ENCODE measurements around the gene GPR78.

The GPR78 gene

DNA sequence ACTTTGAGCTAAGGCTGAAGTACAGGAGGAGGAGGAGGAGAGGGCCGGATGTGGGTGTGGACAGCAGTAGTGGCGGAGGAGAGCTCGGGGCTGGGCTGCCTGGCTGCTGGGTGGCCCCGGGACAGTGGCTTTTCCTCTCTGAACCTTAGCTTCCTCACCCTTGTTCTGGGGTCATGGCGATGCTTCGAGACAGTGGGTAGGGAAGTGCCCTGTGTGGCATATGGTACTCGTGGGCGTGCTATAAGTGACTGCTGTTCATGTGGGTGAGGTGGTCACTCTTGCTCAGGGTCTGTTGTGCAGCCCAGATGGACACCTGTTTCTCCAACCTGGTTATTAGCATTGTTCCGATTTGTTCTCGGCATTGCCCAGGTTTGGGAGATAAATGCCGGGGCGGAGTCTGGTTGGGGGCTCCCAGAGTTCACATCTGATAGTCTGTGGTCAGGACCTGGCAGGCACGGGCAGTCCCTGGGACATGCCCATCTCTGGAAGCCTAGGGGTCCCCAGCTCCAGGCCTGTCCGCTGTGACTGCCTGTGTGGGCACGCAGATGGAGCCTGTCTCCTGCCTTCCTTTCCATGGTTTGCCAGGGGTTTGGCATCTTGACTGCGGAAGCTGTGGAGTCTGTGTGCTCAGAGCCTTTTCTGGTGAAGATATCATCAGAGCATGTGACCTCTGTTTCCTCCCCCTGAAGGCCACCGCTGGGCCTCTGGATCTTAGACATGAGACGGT is 7.4 kb downstream of the GPR78 start:
- no peak for DNase-seq

DNA sequence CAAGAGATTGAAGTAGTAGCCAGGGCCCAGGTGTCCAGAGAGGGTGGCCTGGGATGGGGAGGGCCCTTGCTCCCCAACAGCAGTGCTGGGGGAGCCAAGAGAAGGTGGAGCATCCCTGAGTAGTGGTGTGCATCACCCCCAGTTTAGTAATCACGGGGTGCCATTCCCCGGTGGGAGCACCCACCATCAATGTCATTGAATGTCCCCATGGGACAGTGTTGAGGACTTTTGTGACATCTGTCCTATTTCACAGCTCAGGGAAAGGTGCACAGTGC is 7.9 kb downstream of the GPR78 start:
- DNase-seq, result no peak

DNA sequence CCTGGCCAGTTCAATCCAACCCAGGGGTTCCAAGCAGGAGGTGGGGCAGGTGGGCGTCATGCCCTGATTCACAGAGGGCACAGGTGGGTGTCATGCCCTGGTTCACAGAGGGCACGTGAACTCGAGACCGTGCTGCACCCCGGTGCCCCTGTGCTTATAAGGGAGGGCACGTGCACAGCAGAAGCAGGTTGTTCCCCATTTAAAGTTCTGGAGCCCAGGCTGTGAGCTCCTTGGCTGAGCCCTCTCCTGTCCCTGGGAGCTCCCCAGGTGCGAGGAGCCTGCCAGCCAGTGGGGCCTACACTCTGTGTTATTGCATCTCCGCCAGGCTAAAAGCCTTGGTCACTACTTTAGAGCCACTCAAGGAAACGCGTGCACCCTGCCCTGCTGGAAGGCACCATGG is 9.1 kb downstream of the GPR78 start:
- DNase-seq, result no peak

DNA sequence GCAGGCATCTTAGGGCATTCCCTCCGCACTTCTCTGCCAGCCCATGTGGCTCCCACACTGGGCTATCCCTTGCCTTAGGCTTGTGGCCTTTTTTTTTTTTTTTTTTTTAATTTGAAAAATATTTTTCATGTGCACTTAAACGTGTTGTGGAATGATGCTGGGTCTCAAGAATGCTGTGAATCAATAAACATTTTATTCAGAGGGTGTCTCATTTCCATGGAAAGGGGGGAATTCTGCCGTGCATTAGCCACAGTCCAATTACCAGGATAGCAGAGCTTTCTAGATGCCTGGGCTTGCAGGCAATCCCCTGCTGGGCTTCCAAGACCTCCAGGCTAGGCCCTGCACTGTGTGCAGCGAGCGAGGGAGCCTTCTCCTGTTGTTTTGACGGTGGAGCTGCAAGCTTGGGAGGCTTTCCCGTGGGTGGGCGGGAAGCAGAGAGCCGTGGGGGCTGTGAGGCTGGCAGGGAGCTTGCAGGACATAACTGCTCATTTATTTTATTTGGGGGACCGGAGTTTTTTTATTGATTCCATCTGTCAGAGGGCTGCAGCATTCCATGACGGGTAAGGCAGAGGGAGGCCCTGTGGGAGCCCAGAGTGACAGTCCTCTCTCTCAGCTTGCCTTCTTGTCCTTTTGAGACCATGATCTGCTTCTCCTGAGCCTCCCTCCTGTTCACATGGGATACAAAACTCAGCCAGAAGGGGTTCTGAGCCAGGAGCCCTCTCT is 9.8 kb downstream of the GPR78 start:
- no peak for DNase-seq

DNA sequence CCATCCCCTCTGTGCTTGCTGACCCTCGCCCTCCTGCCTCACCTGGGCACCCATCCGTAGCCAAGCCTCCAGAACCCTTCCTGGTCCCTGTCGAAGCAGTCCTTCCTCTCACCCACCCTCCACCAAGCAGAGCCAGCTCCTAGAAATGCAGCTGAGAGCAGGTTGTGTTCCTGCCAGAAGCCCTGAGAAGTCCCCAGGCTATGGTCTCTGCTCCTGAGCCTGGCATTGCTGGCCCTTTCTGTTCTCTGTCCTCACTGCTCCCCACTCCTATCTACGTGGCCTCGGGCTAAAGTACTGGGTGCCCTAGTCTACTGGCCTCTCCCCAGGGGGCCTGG is 10.3 kb downstream of the GPR78 start:
- no peak for DNase-seq

DNA sequence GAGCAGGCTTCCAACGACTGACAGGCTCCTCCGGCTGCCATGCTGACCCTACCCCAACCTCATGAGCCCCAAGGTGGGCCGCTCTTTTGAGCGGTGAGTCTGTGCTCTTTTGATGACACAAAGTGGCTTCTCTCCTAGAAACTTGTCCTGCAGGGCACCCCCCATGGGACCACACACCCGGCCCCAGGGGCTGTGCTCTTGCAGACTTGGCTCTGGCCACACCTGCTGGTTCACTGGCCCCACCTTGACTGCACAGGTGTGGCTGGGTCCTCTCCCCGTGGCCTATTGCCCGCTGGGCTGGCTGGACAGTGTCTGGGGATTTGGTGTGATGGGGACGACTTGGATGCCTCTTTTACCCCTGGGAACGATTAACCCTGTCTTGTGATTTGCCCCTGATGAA is 10.9 kb downstream of the GPR78 start:
- DNase-seq, result no peak

DNA sequence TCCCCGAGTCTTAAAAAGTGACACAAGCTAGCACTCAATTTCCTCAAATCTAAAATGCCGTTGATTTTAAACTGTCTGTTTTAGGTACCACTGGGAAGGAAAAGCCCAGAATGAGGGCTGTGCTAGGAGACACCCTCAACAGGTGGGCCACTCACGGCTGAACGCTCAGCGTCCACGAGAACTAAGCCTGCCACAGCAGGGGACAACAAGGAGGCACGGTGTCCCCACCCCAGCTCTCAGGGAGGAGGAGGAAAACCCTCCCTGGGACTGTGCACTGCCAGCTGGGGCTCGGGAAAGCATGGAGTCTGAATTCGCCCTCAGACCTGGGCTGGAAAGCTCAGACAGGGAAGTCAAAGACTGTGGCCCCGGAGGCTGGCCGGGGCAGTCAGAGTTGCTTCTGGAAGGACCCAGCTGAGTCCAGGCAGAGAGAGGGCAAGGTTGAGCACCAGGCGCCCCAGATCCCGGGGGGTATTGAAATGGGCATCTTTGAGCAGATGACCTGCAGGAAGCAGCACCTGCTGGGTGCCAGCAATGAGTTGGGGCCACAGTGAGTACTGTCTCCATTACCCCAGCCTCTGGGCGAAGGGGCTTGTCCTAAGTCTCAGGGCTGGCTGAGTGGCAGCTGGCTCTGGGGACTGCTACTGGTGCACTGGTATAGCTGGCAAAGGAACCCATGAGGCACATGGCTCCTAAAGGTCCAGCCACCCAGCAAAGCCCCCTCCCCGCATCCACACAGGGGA is 11.6 kb downstream of the GPR78 start:
- DNase-seq, result no peak

DNA sequence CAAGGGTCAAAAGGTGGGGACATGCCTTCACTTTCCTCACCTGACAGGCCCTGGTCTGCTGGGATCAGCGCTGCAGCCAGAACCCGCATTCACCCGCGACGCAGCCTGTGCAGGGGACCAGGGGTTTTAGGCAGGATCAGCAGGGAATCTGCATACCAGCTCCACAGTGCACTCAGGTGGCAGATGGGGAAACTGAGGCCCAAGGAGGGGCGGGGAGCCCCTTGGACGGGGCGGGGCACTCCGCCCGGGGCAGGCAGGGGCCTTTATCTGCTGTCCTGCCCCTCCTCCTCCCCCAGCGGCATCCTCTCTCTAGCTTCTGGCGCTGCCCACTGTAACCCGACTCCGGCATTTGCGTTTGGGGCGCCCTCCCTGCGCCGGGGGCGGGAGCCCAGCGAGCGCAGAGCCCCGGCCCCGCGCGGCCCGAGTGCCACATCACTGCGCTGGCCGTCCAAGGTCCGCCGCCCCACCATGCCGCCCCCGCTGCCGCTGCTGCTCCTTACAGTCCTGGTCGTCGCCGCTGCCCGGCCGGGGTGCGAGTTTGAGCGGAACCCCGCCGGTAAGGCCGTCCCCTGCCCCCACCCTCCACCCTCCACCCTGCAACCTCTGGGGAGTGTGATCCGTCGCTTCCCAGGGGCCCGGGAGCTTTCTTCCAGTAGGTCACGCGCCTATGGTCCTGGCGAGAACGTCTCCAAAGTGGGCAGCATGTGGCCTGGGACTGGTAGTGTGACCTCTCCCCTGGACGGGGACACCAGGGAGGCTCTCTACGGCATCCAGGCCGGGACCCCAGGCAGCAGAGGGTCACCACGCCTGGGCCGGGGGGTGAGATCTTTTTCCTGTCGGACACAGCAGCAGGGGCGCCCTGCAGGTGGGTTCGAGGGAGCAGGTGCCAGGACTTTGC is 12.4 kb downstream of the GPR78 start, which contains the start of gene CPZ:
TSS of gene CPZ (plus strand) at position 400 of the 898 bp plus-strand sequence. CDS start at position 469, 69 bp downstream.
- DNase-seq, result no peak

DNA sequence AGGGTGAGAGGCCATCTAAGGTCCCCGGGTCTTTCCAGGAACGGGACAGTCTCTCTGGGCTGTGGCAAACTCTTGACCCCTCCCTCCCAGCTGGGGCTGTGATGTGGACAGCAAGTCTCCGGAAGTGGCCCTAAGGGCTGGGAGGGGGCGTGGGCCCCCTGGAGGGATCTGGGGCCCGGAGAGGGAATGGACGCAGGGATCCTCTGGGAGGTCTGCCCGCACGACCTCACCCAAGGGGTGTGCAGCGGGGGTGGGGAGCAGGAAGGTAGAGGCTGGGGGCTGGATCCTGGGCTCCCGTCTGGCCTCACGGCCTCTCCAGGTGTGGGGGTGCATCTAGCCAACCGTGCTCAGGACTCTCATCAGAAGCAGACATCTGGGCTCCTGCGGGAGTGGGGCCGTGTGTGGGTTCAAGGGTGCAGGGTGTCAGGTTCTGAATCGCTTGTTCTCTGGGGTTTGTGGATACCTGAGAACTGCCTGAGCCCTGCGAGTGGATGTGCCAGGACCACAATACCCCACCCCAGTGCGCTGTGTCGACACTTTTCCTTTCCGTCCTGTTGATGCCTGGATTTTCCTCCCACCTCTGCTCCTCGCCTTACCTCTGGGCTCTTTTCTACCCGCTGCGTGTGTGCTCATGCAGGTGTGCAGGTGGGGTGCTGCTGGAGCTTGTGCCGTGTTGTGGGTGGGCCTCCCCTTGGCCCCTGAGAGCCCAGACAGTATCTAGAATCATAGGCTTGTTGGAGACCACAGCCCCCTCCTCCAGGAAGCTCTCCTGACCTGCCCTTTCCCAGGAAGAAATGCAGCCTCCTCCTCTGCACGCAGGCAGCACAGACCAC is 13.3 kb downstream of the GPR78 start:
- DNase-seq, result no peak

DNA sequence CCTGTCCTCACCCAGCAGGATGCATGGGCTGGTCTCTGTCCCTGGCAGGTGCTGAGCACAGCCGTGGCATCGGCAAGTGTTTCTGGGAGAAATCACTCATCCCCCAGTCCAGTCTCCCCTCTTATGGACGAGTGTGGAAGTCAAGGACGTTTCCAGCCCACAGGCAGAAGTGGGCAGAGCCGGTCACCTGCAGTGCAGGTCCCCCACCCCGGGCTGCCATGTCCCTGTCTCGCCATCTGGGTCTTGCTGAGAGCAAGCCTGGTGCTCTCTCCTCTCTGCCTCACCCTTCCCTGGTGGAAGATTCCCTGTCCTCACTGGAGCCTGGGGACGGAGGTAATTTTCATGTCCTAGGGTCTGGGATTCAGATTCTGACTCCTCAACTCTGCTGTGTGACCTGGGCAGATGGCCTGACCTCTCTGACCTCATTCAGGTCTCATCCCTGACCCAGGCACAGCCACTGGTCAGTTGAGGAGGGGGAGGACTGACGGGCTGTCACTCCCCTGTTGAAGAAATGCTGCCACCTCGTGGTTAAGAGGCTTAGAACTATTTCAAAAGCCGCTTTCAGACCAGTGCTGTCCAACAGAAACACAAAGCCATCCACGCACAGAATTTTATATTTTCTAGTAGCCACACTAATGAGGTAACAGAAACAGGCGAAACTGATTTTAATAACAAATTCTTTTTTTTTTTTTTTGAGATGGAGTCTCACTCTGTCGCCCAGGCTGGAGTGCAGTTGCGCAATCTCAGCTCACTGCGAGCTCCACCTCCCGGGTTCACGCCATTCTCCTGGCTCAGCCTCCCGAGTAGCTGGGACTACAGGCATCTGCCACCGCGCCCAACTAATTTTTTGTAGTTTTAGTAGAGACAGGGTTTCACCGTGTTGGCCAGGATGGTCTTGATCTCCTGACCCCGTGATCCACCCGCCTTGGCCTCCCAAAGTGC is 14.2 kb downstream of the GPR78 start:
- peak; percentile 61 for DNase-seq

DNA sequence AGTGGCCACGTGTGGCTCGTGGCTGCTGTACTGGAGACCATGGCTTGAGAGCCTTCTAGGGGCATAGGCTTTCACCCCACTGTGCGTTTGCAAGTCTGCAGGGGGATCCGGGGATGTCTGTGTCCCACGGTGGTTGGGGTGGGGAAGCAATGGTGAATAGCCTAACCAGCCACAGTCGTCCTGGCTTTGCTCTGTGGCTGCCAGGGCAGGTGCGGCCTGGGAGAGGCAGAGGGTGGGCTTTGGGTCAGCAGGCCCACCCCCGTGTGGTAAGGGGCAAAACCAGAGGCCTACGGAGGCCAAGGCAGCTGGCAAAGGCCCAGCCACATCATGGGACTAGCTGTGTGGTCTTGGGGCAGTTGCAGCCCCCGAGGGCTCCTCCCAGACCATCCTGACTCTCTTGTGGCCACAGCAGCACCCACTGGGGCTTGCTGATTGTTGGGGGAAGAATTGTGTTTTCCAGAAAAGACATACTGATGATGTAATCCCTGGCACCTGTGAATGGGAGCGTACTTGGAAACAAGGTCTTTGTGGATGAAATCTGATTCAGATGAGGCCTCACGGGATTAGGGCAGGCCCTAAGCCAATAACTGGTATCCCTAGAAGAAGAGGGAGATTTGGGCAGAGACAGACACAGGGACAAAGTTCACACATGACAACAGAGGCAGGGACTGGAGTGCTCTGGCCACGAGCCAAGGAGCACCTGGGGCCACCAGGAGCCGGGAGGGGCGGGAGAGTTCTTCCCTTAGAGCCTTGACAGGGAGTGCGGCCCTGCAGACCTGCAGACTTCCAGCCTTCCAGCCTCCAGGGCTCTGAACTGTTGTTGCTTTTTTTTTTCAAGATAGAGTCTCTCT is 15.3 kb downstream of the GPR78 start:
- no peak for DNase-seq

DNA sequence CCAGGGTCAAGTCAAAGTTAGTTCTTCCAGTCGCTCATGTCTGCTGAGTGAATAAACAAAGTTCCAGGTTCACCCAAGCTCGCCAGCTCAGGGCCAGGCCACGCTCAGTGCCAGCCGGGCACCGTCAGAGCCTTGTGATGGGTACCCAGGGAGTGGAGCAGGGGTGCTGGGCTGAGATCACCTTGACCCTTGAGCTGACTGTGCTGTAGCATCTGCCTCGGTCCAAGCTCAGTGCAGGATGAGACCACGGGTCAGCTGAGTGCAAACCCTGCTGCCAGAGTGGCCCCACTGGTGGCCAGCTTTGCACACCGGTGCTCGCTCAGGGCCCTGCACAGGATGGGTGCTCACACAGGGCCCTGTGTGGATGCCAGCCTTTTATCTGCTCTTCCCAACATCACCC is 16.7 kb downstream of the GPR78 start:
- no peak for DNase-seq

DNA sequence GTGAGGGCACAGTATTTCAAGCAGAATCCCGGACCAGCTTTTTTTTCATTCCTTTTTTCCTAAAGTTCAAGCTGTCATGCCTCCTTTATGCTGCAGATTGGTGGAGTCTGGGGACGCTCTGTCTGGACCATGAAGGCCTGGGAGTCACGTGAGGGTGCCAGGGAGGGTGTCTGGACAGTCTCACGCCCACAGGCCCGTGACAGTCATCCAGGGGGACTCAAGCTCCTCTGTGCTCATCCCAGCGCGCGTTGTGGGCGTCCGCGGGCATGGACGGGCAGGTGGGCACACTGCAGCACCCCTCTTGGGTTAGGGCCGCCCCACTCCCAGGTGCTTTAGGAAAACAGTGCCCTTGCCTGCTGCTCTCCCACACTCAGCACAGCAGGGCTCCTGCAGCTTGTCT is 17.1 kb downstream of the GPR78 start:
- DNase-seq, result no peak

DNA sequence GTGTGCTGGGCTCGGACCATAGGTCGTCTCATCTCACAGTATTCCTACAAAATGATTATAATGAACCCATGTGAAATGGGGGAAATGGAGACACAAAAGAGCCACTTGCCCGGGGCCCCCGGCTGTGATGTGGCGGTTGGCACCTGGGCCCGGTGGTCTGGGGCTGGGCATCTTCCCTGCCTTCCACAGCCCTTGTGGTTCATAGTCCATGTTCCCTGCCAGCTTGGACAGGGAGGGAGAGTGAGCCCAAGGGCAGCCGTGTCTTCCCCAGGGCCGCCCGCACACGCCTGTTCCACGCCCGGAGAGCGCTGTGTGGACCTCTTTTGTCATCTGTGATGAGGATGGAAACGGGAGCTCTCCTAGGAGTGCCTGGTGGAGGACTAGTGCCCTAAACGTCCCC is 17.6 kb downstream of the GPR78 start:
- no peak for DNase-seq

DNA sequence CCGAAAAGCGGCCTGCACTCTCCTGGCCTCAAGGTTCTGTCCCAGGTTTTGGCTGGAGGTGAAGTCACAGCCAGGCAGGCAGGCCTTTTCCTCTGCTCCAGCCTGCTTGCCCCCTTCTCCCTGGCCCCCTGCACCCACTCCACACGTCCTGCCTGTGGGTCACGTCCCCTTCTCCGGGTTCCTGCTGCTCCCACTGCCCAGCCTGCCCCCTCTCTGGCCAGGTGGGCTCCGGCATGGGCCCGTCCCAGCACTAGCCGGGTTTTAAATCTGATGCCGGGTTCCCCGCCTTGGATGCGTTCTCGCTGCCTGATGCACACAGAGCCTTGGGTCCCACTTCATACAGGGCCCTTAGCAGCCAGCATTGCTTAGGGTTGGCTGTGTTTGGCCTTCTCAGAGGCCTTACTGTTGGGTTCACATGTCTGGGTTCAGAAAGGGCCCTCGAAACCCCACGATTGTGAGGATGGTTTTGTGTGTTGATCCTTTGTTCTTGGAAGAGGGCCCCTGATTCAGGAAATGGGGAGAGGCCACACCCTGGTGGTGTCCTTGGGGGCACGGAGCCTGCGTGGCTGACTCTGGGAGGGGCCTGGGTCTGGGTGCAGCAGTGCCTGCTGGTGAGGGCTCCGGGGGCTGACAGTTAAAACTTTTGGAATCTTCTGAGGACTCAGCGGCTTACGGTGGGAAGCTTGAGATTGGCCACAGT is 18.3 kb downstream of the GPR78 start:
- no peak for DNase-seq

DNA sequence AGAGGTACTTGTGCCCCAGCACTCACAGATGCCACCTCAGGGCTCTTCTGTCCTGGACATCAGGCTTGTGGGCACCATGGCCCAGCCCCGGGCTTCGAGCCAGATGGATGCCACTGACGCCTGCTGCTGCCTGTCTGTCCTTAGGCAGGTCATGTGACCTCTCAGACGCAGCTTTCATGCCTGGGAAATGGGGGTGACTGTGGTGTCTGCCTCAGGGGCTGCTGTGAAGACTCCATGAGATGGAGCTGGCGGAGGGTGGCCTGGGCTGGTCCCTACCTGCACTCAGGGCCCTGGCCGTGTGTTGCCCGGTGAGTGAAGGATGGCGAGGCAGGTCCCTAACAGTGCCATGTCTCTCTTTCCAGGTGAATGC is 18.9 kb downstream of the GPR78 start:
- DNase-seq, result no peak

DNA sequence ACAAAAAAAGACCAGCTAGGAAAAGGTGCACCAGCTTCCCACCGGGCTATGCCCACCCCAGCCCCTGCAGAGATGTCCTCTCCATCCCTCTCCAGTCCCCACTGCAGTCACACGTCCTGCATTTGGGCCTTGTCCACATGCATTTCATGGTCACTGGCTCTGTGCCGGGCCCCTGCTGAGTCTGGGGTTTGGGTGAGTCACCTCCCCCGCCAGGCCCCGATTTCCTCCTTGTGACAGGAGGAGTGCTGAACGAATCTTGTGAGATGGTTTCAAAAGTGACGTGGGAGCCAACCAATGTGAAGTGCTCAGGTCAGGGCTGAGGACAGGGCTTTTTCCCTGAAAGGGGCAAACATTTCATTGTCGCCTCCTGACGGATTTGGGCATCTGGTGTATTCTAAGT is 19.5 kb downstream of the GPR78 start:
- peak; percentile 88 for DNase-seq

DNA sequence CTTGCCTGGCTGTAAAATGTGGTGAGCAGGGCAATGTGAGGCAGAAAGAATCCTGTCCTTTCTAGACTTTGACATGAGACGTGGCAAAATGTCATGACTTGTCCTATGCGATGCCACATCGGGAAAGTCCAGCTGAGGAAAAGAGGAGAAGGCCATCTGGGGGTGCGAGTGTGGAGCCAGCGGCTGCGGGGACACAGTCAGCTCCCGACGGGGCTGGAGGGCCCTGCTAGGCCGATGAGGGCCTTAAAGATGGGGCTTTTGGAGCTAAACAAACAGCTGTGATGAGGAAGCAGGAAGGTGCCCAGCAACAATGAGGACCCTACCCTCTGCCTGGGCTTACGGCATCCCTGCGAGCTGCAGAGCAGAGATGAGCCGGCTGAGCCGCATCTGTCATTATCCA is 20.1 kb downstream of the GPR78 start:
- DNase-seq, result no peak

DNA sequence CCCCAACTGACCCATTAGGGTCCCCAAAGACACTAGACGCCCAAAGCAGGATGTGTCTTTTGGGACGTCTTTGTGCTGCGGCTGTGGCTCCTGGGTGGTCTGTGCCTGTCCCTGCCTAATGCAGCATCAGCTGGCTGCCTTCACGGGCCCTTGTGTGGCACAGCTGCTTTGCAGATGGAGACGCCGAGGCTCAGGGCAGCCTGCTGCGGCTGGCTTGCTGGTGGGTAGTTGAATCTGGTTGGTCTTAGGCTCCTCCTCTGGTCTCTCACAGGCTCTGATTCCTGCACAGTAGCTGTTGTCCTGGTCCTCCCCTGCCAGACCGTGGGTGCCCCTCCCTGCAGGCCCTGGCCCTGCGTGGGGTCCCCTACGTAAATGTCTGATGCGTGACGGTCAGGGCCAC is 20.5 kb downstream of the GPR78 start:
- no peak for DNase-seq

DNA sequence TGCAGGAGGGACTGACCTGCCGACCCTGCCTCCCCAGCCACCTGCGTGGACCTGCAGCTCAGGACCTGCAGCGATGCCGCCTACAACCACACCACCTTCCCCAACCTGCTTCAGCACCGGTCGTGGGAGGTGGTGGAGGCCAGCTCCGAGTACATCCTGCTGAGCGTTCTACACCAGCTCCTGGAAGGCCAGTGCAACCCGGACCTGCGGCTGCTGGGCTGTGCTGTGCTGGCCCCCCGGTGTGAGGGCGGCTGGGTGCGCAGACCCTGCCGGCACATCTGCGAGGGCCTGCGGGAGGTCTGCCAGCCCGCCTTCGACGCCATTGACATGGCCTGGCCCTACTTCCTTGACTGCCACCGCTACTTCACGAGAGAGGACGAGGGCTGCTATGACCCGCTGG is 20.9 kb downstream of the GPR78 start:
- DNase-seq, result no peak

All from T1000 (cell line).